ENCODE measurements around the gene SLC13A3. TPM values are rescaled to one million over a fixed set of nuclear protein-coding genes. Genes with fewer than 3 reads are reported as not detected.

Gene SLC13A3
- total and polyA plus RNA-seq, 12 donors: 0.13 to 1.2 (median 0.58) TPM

GRCh38 chr20:46650575-46651090, 626 bp downstream of the SLC13A3 start:
- no peak for DNase-seq
- peak overlapping the region in 4 of 10 donors; percentile 25 to 42 (median 28) for H3K4me3 ChIP-seq
- 78% methylated on average over 10 of the region's 10 CpGs for WGBS, 2 donors
- intact Hi-C loops (cut with DNase I): loop anchor here in 1 of 10 donors (10.0 kb wide), 1 partner anchor 116 kb away; no protein-coding TSS in a partner anchor
- peaks cover 4 to 45% (median 30%) of the 10 kb centered on the region in 7 donors for H3K27me3 ChIP-seq
- TF ChIP-seq, protein P1, sequence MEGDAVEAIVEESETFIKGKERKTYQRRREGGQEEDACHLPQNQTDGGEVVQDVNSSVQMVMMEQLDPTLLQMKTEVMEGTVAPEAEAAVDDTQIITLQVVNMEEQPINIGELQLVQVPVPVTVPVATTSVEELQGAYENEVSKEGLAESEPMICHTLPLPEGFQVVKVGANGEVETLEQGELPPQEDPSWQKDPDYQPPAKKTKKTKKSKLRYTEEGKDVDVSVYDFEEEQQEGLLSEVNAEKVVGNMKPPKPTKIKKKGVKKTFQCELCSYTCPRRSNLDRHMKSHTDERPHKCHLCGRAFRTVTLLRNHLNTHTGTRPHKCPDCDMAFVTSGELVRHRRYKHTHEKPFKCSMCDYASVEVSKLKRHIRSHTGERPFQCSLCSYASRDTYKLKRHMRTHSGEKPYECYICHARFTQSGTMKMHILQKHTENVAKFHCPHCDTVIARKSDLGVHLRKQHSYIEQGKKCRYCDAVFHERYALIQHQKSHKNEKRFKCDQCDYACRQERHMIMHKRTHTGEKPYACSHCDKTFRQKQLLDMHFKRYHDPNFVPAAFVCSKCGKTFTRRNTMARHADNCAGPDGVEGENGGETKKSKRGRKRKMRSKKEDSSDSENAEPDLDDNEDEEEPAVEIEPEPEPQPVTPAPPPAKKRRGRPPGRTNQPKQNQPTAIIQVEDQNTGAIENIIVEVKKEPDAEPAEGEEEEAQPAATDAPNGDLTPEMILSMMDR (IDR thresholded peaks at IDR 0.05): no peak
- no peaks in the 10 kb centered on the region for H3K9me3 ChIP-seq
- H3K36me3 ChIP-seq: no peaks in the 10 kb centered on the region
- no peak for ATAC-seq
- H3K4me1 ChIP-seq: no peaks in the 10 kb centered on the region
- no peak overlapping the region for H3K27ac ChIP-seq

DNA sequence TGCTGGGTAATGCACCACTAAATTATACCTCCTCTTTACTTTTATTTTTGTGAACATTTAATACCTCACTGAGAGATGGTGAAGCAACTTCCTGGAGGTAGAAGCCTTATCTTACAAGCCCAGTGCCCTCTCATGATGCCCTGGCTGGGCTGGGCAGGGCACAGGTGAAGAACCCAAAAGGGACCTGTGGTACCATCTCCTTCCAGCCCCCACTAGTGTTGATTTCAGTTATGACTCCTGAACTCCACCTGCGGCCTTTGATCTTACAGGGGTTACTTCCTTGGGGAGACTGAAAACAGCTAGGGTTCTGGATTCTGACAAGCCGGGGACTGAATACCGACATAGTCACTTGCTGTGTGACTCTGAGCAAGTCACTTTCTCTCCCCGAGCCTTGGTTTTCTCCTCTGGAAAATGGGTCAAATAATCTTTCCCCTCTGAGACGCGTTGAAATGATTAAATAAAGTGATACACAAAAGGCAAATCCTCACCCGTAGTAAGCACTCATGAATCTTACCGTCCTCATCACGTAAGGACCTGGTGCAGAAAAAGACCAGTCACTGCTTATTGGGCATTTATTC, 1.2 kb downstream of the SLC13A3 start:
- WGBS, 2 donors: 93 to 97% methylated on average over 9 of the region's 9 CpGs
- no peaks in the 10 kb centered on the region for H3K9me3 ChIP-seq
- TF ChIP-seq, protein P1 (IDR thresholded peaks at IDR 0.05): no peak
- H3K4me1 ChIP-seq: no peaks in the 10 kb centered on the region
- peaks cover 4 to 45% (median 30%) of the 10 kb centered on the region in 7 donors for H3K27me3 ChIP-seq
- H3K36me3 ChIP-seq: no peaks in the 10 kb centered on the region
- H3K27ac ChIP-seq: no peak overlapping the region
- intact Hi-C loops (cut with DNase I): loop anchor here in 1 of 10 donors (10.0 kb wide), 1 partner anchor 115 kb away; no protein-coding TSS in a partner anchor
- DNase-seq (no peak), ATAC-seq (no peak)
- H3K4me3 ChIP-seq: no peak overlapping the region

GRCh38 chr20:46649650-46649949, 1.7 kb downstream of the SLC13A3 start:
- H3K9me3 ChIP-seq: no peaks in the 10 kb centered on the region
- WGBS, 2 donors: 50 to 51% methylated on average over 3 of the region's 3 CpGs
- no peaks in the 10 kb centered on the region for H3K4me1 ChIP-seq
- intact Hi-C loops (cut with DNase I): no loop called here
- H3K4me3 ChIP-seq: no peak overlapping the region
- H3K36me3 ChIP-seq: no peaks in the 10 kb centered on the region
- ATAC-seq: no peak
- TF ChIP-seq, protein P1 (IDR thresholded peaks at IDR 0.05): no peak
- no peak overlapping the region for H3K27ac ChIP-seq
- peaks cover 4 to 45% (median 30%) of the 10 kb centered on the region in 7 donors for H3K27me3 ChIP-seq
- no peak for DNase-seq

GRCh38 chr20:46648903-46649649, 2.2 kb downstream of the SLC13A3 start:
- 58 to 64% methylated on average over 8 of the region's 8 CpGs for WGBS, 2 donors
- intact Hi-C loops (cut with DNase I): no loop called here
- H3K4me1 ChIP-seq: no peaks in the 10 kb centered on the region
- no peaks in the 10 kb centered on the region for H3K9me3 ChIP-seq
- DNase-seq (no peak), ATAC-seq (no peak)
- no peaks in the 10 kb centered on the region for H3K36me3 ChIP-seq
- no peak overlapping the region for H3K27ac ChIP-seq
- peaks cover 4 to 45% (median 30%) of the 10 kb centered on the region in 7 donors for H3K27me3 ChIP-seq
- H3K4me3 ChIP-seq: no peak overlapping the region
- TF ChIP-seq, protein P1 (IDR thresholded peaks at IDR 0.05): no peak

Measured in heart right ventricle (tissue), 16 donors.